Activated CD8-positive, alpha-beta memory T cell treated with anti-CD3 and anti-CD28 coated beads for 36 hours (primary cell): ENCODE data around the gene BRD3OS. TPM values are rescaled to one million over a fixed set of nuclear protein-coding genes. Genes with fewer than 3 reads are reported as not detected.

Source experiments
- CTCF ChIA-PET: fragments of 350-600 bp; sonication (Branson Sonifier 250); formaldehyde crosslinking; loops from one replicate; lab custom pipeline; 2021; ENCODE audit warnings: antibody characterized with exemption; lab: Charles Lee
- POLR2A ChIA-PET: fragments of 350-600 bp; sonication (Branson Sonifier 250); formaldehyde crosslinking; loops from one replicate; lab custom pipeline; 2021; ENCODE audit warnings: antibody characterized with exemption; lab: Charles Lee
- total RNA-seq, 2 experiments: library from RNA; stranded (reverse); gene quantifications; one replicate each; pipeline ENCODE4 v1.2.3, GENCODE V29; 2021

The BRD3OS gene
- total RNA-seq, 2 experiments from 2014 or later, result 16.4 to 16.7 TPM

DNA sequence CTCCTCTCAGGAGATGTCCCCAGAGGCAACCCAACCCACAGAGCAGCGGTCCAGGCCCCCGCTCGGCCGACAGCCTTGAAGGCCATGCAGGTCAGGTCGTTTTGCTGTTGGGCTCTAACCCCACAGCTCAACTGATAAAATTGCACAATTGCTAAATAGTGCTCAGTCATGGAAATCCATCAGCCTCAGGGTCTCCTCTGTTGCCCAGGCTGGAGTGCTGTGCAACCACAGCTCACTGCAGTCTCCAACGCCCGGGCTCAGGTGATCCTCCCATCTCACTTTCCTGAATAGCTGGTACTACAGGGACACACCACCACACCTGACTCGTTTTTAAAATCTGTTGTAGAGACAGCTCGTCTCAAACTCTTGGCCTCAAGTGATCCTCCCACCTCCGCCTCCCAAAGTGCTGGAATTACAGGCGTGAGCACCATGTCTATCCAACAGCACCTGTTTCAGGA, 18.3 kb downstream of the BRD3OS start:
- CTCF ChIA-PET, result no interaction called here
- POLR2A ChIA-PET, result no interaction called here

GRCh38 chr9:134044944-134045343, 19.7 kb downstream of the BRD3OS start:
- CTCF ChIA-PET, result no interaction called here
- POLR2A ChIA-PET, result no interaction called here

DNA sequence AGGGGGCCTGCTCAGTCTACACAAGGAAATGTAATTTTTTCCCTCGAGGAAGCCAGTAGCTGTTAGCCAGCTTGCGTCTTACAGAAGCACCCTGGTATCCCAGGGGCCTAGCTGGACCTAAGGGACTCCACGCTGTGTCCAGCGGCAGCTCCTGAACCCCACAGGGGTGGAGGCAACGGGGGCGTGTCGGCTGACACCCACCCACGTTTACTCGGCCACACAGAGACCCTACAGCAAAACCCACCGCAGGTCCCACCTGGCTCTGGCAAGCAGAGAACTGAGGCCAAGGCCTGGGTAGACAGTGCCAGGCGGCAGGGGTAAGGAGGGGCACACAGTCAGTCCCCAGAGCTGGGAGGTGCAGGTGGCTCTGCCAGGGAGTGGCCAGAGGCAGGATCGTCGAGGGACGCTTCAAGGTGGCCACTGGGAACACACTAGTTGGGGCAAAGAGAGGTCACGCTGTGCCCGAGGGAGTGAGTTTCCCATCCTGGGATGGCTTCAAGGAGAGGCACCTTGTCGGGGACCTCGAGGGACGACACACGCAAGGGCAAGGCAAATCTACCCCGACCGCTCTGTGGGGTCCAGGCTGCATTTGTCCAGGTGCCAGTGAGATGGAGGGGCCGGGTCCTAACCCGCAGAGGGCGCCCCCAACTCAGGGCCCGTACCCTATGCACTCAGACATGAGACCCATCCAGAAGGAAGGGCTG, 20.7 kb downstream of the BRD3OS start:
- POLR2A ChIA-PET, result no interaction called here
- CTCF ChIA-PET, result no interaction called here

GRCh38 chr9:134046894-134047681, 21.8 kb downstream of the BRD3OS start:
- CTCF ChIA-PET, result no interaction called here
- POLR2A ChIA-PET, result no interaction called here

- ChIA-PET POLR2A (no interaction called here), CTCF (no interaction called here)
Measured at GRCh38 chr9:134047868-134048581, 22.7 kb downstream of the BRD3OS start.

GRCh38 chr9:134048582-134048968, 23.3 kb downstream of the BRD3OS start:
- ChIA-PET CTCF (no interaction called here), POLR2A (no interaction called here)

- ChIA-PET CTCF (no interaction called here), POLR2A (no interaction called here)
Measured at GRCh38 chr9:134049236-134049635, 24.0 kb downstream of the BRD3OS start.

GRCh38 chr9:134049772-134050588, 24.7 kb downstream of the BRD3OS start:
- ChIA-PET POLR2A (no interaction called here), CTCF (no interaction called here)

DNA sequence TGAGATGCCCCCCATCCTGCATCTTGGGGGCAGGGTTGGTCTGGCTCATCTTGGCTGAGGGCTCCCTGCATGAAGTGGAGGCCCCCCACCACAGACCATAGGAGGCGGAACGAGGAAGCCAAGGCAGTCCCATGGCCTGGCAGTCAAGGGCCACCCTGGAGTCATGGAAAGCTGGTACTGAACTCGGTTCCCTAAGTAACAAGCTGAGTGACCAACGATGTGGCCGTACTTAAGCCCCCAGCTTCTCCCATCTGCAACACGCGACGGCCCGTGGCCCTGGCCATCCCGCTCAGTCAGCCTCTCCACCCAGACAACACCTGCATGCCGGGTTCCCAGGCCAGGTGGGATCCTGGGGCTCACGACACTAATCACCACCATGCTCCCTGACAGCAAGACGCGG, 25.4 kb downstream of the BRD3OS start:
- ChIA-PET POLR2A (no interaction called here), CTCF (no interaction called here)

- POLR2A ChIA-PET, result interaction anchor here (0.6 kb wide), 1 partner anchor 18 kb away, joined by 3 read pairs; no protein-coding TSS in a partner anchor
- CTCF ChIA-PET, result no interaction called here
Measured at GRCh38 chr9:134051319-134051718, 26.0 kb downstream of the BRD3OS start.

- ChIA-PET POLR2A (no interaction called here), CTCF (interaction anchor here (0.6 kb wide), 1 partner anchor 161 kb away, joined by 3 read pairs; no protein-coding TSS in a partner anchor)
Measured at GRCh38 chr9:134052491-134052890, 27.2 kb downstream of the BRD3OS start.

DNA sequence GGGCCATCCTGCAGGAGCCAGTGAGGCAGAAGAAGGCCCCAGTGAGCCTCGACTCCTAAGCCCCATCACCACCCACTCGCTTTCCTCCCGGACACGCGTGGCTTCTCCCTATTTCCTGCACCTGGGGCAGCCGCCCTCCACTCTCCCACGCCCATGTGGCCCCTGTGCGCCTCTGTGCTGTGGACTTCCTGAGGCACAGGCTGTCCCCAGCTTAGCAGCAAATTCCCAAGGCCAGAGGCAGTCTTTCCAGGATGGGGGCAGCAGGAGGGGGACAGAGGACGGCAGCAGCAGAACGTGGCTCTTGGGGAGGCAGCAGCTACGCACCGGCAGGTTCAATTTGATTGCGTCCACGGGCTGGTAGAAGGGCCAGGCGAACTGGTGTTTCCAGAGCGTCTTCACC, 27.7 kb downstream of the BRD3OS start:
- ChIA-PET POLR2A (no interaction called here), CTCF (interaction anchor here (0.6 kb wide), 1 partner anchor 161 kb away, joined by 3 read pairs; no protein-coding TSS in a partner anchor)

DNA sequence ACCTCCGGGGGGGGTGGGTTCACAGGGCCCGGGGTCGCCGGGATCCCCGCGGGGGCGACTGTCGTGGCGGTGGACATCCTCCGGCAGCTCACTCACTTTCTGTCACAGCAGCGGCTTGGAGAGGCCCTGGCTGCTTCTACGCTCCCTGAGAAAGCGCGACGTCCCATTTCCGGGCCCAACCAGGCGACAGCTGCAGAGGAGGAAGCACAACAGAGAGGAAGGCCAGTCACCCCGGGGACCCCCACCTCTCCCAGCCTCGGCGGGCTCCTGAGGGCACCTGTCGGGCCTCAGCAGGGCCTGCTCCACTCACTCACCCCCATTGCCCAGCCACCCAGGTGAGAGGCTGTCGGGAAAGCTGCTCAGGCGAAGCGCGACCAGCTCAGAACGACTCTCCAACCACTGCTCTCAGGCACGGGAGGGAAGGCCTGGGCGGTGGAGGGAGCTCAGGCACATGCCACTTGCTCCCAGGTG, 28.2 kb downstream of the BRD3OS start:
- ChIA-PET CTCF (no interaction called here), POLR2A (no interaction called here)

GRCh38 chr9:134053941-134054761, 28.9 kb downstream of the BRD3OS start:
- POLR2A ChIA-PET, result no interaction called here
- CTCF ChIA-PET, result no interaction called here

- ChIA-PET POLR2A (no interaction called here), CTCF (no interaction called here)
Measured at GRCh38 chr9:134054891-134055811, 29.9 kb downstream of the BRD3OS start.

DNA sequence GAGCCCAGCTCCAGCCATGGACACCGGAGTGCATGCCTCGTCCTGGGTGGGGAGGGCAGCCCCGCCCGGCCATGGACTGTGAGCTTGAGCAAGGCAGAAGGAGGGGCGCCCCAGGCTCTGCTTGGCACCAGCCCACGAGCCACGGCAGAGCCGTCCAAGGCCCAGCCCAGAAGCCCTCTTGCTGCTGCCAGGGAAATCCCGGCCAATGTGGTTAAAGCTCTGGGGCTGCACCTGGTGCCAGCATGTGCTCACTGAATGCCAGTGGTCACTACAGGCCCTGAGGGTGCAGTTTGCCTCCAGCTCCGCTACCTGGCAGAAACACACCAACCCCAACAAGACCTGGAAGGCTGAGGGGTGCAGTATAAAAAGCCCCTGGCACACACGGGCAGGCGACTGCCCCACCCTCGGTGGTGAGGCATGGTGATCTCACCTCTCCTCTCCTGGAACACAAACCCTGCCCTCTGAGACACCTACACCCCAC, 30.7 kb downstream of the BRD3OS start:
- ChIA-PET POLR2A (no interaction called here), CTCF (no interaction called here)
